PC-9 (cell line): ENCODE data around the gene EP400.
"Not testable (repeated sequence)": the region's sequence is repeated elsewhere in the genome, so short reads cannot be mapped to it uniquely, and the experiment has no call there.

Source experiments
- EZH2 ChIP-seq: fragments of 200-600 bp; sonication (generic); IDR thresholded peaks from 2 replicates; pipeline ENCODE4 v1.8.0; 2017; ENCODE audit warnings: antibody characterized with exemption, low read depth
- TF ChIP-seq, protein P1 (sequence below): fragments of 200-600 bp; sonication (generic); conservative IDR thresholded peaks from 2 replicates; pipeline ENCODE4 v1.6.1; 2017; ENCODE audit warnings: mixed run types, antibody characterized with exemption, mild to moderate bottlenecking, moderate library complexity

- TF ChIP-seq, protein P1, sequence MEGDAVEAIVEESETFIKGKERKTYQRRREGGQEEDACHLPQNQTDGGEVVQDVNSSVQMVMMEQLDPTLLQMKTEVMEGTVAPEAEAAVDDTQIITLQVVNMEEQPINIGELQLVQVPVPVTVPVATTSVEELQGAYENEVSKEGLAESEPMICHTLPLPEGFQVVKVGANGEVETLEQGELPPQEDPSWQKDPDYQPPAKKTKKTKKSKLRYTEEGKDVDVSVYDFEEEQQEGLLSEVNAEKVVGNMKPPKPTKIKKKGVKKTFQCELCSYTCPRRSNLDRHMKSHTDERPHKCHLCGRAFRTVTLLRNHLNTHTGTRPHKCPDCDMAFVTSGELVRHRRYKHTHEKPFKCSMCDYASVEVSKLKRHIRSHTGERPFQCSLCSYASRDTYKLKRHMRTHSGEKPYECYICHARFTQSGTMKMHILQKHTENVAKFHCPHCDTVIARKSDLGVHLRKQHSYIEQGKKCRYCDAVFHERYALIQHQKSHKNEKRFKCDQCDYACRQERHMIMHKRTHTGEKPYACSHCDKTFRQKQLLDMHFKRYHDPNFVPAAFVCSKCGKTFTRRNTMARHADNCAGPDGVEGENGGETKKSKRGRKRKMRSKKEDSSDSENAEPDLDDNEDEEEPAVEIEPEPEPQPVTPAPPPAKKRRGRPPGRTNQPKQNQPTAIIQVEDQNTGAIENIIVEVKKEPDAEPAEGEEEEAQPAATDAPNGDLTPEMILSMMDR = not testable (repeated sequence)
- not testable (repeated sequence) for TF ChIP-seq EZH2
These were observed 4.7 kb downstream of the EP400 start for GRCh38 chr12:131954460-131954859.
